GM06990 (cell line): ENCODE data around the gene TES.

Experiments used
- DNase-seq: peaks from one replicate; pipeline ENCODE4 v3.0.0-alpha.2; 2011; ENCODE audit not compliant: insufficient read length; ENCODE audit errors: extremely low read depth
- H3K27me3 ChIP-seq: replicated peaks from 2 replicates; pipeline ENCODE4 v1.6.0; 2011; ENCODE audit warnings: low read length; ENCODE audit not compliant: control insufficient read depth, insufficient read depth
- H3K36me3 ChIP-seq: 2 replicates; pipeline ENCODE4 v1.5.1; 2011; ENCODE audit warnings: low read length; ENCODE audit not compliant: control insufficient read depth, insufficient read depth
- H3K4me3 ChIP-seq: replicated peaks from 2 replicates; pipeline ENCODE4 v1.5.1; 2011; ENCODE audit warnings: low read depth, mild to moderate bottlenecking, control low read depth, low read length
- TF ChIP-seq, protein P1 (sequence below): IDR thresholded peaks from 2 replicates; pipeline ENCODE4 v1.5.1; 2011; ENCODE audit warnings: low read length, control low read depth, mild to moderate bottlenecking, inconsistent platforms; ENCODE audit not compliant: insufficient read depth, poor library complexity, severe bottlenecking

Gene TES

DNA sequence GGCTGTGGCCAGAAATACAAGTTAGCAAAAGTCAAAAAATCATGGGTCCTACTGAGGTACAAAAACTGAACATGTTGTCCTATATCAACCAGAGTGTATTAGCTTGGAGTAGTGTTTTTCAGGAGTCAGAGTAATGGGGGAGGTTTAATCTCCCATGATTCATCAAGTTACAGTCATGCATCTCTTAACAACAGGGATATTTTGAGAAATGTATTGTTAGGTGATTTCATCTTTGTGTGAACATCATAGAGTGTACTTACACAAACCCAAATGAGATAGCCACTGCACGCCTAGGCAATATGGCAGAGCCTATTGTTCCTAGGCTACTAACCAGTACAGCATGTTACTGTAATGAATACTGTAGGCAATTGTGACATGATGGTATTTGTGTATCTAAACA is 14.9 kb upstream of the TES start:
- TF ChIP-seq, protein P1, sequence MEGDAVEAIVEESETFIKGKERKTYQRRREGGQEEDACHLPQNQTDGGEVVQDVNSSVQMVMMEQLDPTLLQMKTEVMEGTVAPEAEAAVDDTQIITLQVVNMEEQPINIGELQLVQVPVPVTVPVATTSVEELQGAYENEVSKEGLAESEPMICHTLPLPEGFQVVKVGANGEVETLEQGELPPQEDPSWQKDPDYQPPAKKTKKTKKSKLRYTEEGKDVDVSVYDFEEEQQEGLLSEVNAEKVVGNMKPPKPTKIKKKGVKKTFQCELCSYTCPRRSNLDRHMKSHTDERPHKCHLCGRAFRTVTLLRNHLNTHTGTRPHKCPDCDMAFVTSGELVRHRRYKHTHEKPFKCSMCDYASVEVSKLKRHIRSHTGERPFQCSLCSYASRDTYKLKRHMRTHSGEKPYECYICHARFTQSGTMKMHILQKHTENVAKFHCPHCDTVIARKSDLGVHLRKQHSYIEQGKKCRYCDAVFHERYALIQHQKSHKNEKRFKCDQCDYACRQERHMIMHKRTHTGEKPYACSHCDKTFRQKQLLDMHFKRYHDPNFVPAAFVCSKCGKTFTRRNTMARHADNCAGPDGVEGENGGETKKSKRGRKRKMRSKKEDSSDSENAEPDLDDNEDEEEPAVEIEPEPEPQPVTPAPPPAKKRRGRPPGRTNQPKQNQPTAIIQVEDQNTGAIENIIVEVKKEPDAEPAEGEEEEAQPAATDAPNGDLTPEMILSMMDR = no peak
- no peak for DNase-seq
- Histone ChIP-seq H3K27me3 (no peaks in the 10 kb centered on the region; the same call in 1 of the 2 replicates), H3K36me3 (no peaks in the 10 kb centered on the region), H3K4me3 (no peak overlapping the region)

DNA sequence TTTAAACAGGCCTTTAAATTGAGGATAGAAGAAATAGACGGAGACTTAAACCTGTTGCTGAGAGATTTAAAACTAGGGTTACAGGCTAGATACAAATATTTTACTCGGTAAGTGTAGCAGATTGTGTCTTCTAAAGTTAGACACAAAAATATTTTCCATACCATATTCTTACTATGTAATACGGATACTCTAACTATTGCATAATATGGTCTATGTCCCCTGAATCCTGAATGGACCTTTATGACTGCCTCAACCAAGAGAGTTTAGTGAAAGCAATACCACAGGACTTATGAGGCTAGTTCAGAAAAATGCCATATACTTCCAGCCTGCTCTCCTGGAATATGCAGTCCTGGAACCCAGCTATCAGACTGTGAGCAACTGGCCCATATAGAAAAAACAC is 13.4 kb upstream of the TES start:
- Histone ChIP-seq H3K27me3 (no peaks in the 10 kb centered on the region; the same call in 1 of the 2 replicates), H3K4me3 (no peak overlapping the region)
- TF ChIP-seq, protein P1 = no peak

DNA sequence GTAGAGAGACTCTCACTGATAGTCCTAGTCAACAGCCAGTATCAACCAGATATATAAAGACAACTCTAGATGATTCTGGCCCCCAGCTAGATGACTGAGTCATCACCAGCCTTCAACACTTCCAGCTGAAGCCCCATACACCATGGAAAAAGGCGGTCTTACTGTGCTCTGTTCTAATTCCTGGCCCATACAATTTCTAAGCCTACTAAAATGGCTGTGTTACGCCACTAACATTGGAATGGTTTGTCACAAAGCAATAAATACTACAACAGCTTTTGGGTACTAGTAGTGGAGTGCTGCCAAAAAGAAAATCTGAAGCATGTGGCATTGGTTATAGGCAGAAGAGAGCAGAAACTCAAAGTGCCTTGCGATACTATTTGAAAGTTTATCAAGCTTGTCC is 13.0 kb upstream of the TES start:
- DNase-seq = no peak
- no peak overlapping the region for H3K4me3 ChIP-seq
- TF ChIP-seq, protein P1 = no peak
- H3K36me3 ChIP-seq = no peaks in the 10 kb centered on the region
- H3K27me3 ChIP-seq = no peaks in the 10 kb centered on the region; the same call in 1 of the 2 replicates

More for the DNA sequence above, 13.4 kb upstream of the TES start:
- no peaks in the 10 kb centered on the region for H3K36me3 ChIP-seq
- DNase-seq = no peak

DNA sequence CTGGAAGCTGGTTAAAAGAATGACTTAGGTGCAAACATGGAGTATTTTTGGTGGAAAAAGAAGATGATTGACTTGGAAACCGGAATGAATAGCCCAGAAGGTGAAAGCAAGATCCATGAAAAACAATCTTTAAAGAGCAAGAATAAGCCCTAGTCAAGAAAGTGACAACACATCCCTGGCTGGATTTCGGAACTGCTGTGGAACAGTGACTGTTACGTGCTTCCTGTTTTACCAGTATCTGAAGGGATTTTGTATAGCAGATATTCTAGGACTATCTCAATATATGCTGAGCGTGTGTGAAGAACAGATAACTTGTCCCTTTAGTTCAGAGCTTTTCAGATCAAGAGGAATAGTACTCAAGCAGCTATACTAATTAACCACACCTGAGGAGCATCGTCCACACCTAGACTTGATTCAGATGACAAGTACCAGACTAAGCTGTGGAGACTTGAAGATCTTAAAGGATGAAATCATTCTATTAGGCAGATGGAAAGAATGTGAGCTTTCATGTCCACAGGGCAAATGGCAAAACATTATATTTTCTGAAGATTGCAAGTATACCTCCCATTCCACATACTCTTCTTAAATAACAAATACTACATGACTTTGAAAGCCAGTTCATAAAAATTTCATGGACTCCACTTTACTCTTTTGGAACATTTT is 11.5 kb upstream of the TES start:
- Histone ChIP-seq H3K27me3 (no peaks in the 10 kb centered on the region; the same call in 1 of the 2 replicates), H3K36me3 (no peaks in the 10 kb centered on the region), H3K4me3 (no peak overlapping the region)
- DNase-seq = no peak
- TF ChIP-seq, protein P1 = no peak

DNA sequence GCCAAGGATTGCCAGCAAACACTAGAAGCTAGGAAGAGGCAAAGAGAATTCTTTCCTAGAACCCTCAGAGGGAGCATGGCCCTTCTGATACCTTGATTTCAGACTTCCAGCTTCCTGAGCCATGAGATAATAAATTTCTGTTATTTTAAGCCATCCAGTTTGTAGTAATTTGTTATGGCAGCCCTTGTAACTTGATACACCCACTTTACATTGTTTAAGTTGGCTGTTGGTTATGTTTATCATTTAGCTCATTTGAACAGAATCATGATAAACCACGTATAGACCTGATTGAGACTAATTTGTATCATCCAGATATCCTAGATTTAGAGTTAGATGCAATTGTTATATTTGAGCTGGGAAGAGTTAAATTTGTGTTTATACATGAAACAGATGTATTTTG is 9.4 kb upstream of the TES start:
- Histone ChIP-seq H3K27me3 (no peaks in the 10 kb centered on the region; the same call in 1 of the 2 replicates), H3K36me3 (no peaks in the 10 kb centered on the region), H3K4me3 (no peak overlapping the region)
- DNase-seq = no peak
- TF ChIP-seq, protein P1 = no peak
